ENCODE results near the gene FRMPD2. TPM values are rescaled to one million over a fixed set of nuclear protein-coding genes. Genes with fewer than 3 reads are reported as not detected.

The FRMPD2 gene
- total RNA-seq, 4 donors from 2014 or later, result 0.80 TPM; not detected in 3

- no peak for DNase-seq
- H3K4me3 ChIP-seq, result no peak overlapping the region
- intact Hi-C loops (cut with DNase I; ENCODE audit: low total_unique reads) (no loop called here), in situ Hi-C loops (cut with MboI; ENCODE audit: low pct_ligation_motif_present in 1 of 4, low pct_unique_long_range_greater_than_20kb in 1 of 4, low sequenced_read_pairs in 3 of 4) (no loop called here)
- H3K36me3 ChIP-seq, result no peaks in the 10 kb centered on the region
- WGBS, 2 donors (ENCODE audit: low coverage in 1 of 2), result 86 to 92% methylated on average over 2 to 3 of the region's 3 CpGs
- H3K27me3 ChIP-seq, result peaks cover 8% of the 10 kb centered on the region
- H3K27ac ChIP-seq, result no peak overlapping the region
- TF ChIP-seq EP300 (IDR thresholded peaks at IDR 0.05; ENCODE audit: low read depth) (no peak), POLR2AphosphoS5 (IDR thresholded peaks at IDR 0.05) (no peak), CTCF (IDR thresholded peaks at IDR 0.05) (no peak), POLR2A (IDR thresholded peaks at IDR 0.05) (no peak)
- H3K4me1 ChIP-seq, result no peaks in the 10 kb centered on the region
- no peaks in the 10 kb centered on the region for H3K9me3 ChIP-seq
These were observed 17.0 kb downstream of the FRMPD2 start for GRCh38 chr10:48257407-48257961.

DNA sequence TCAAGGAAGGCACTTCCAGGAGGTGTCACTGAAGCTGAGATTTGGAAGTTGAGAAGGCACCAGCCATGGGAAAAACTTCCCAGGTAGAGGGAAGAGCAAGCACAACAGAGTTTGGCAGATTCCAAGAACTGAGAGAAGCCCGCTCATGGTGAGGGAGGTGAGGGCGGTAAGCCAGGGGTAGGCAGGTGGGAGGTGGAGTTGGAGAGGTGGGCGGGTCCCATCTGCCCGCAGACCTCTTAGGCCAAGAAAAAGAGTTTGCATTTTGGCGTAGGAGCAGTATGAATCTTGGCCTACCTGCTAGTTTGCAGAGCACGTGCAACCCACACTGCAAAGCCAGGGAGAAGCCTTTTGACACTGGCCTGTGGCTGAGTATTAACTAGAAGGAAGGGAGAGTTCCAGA is 18.8 kb downstream of the FRMPD2 start:
- H3K36me3 ChIP-seq, result no peaks in the 10 kb centered on the region
- H3K27ac ChIP-seq, result no peak overlapping the region
- H3K4me1 ChIP-seq, result peaks cover 0 to 8% (median 3%) of the 10 kb centered on the region in 4 donors
- intact Hi-C loops (cut with DNase I; ENCODE audit: low total_unique reads) (no loop called here), in situ Hi-C loops (cut with MboI; ENCODE audit: low pct_ligation_motif_present in 1 of 4, low pct_unique_long_range_greater_than_20kb in 1 of 4, low sequenced_read_pairs in 3 of 4) (no loop called here)
- no peak overlapping the region for H3K4me3 ChIP-seq
- no peak for DNase-seq
- 90 to 93% methylated on average over 4 to 6 of the region's 6 CpGs for WGBS, 2 donors (ENCODE audit: low coverage in 1 of 2)
- H3K9me3 ChIP-seq, result no peaks in the 10 kb centered on the region
- peaks cover under 1% of the 10 kb centered on the region for H3K27me3 ChIP-seq
- TF ChIP-seq EP300 (IDR thresholded peaks at IDR 0.05; ENCODE audit: low read depth) (no peak), POLR2AphosphoS5 (IDR thresholded peaks at IDR 0.05) (no peak), CTCF (IDR thresholded peaks at IDR 0.05) (no peak), POLR2A (IDR thresholded peaks at IDR 0.05) (no peak)

- DNase-seq, result no peak
- TF ChIP-seq POLR2A (IDR thresholded peaks at IDR 0.05) (no peak), CTCF (IDR thresholded peaks at IDR 0.05) (no peak), POLR2AphosphoS5 (IDR thresholded peaks at IDR 0.05) (no peak), EP300 (IDR thresholded peaks at IDR 0.05; ENCODE audit: low read depth) (no peak)
- H3K9me3 ChIP-seq, result no peaks in the 10 kb centered on the region
- no peak overlapping the region for H3K27ac ChIP-seq
- no peaks in the 10 kb centered on the region for H3K36me3 ChIP-seq
- no peaks in the 10 kb centered on the region for H3K27me3 ChIP-seq
- 83 to 88% methylated on average over 1 to 5 of the region's 5 CpGs for WGBS, 2 donors (ENCODE audit: low coverage in 1 of 2)
- H3K4me1 ChIP-seq, result peaks cover 0 to 8% (median 3%) of the 10 kb centered on the region in 4 donors
- no peak overlapping the region for H3K4me3 ChIP-seq
- intact Hi-C loops (cut with DNase I; ENCODE audit: low total_unique reads) (no loop called here), in situ Hi-C loops (cut with MboI; ENCODE audit: low pct_ligation_motif_present in 1 of 4, low pct_unique_long_range_greater_than_20kb in 1 of 4, low sequenced_read_pairs in 3 of 4) (no loop called here)
These were observed 19.6 kb downstream of the FRMPD2 start for GRCh38 chr10:48254750-48255512.

- Histone ChIP-seq H3K9me3 (no peaks in the 10 kb centered on the region), H3K4me1 (peaks cover 0 to 8% (median 3%) of the 10 kb centered on the region in 4 donors), H3K36me3 (no peaks in the 10 kb centered on the region), H3K4me3 (no peak overlapping the region), H3K27ac (no peak overlapping the region), H3K27me3 (no peaks in the 10 kb centered on the region)
- in situ Hi-C loops (cut with MboI; ENCODE audit: low pct_ligation_motif_present in 1 of 4, low pct_unique_long_range_greater_than_20kb in 1 of 4, low sequenced_read_pairs in 3 of 4) (no loop called here), intact Hi-C loops (cut with DNase I; ENCODE audit: low total_unique reads) (no loop called here)
- 82 to 89% methylated on average over 3 to 9 of the region's 9 CpGs for WGBS, 2 donors (ENCODE audit: low coverage in 1 of 2)
- no peak for DNase-seq
- no peak for TF ChIP-seq POLR2AphosphoS5 (IDR thresholded peaks at IDR 0.05)
- no peak for TF ChIP-seq POLR2A (IDR thresholded peaks at IDR 0.05)
These were observed 20.4 kb downstream of the FRMPD2 start for GRCh38 chr10:48253970-48254657.

All from transverse colon (tissue), 4 donors.